Measurements from ENCODE around the gene C16orf90.

The C16orf90 gene

DNA sequence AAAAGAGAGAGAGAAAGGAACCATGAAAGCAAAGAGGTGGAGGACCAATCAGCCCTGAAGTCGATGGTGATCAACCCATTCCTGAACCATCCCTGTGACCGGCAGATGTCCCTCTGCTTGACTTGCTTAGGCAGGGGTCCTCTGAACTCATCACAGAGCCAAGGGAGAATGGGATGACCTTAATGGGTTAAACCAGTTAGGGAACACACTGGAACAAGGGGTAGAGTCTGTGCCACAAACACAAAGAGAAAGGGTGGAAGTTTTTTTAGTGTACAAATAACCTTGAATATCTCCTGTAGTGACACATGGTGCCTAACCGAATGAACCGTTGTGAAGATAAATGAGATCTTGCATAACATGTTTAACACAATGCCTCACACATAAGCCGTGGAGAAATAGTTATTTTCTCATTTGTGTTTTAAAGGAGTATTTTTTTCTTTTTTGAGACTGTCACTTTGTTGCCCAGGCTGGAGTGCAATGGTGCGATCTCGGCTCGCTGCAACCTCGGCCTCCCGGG, 40.6 kb downstream of the C16orf90 start:
- no peaks in the 10 kb centered on the region for H3K27me3 ChIP-seq (ENCODE audit: control insufficient read depth, insufficient read depth, low read length)
- no peaks in the 10 kb centered on the region for H3K36me3 ChIP-seq (ENCODE audit: control insufficient read depth, insufficient read depth, low read length)
- H3K9ac ChIP-seq (ENCODE audit: low read length): no peak overlapping the region
- no peaks in the 10 kb centered on the region for H3K9me3 ChIP-seq (ENCODE audit: control insufficient read depth, low read length)
- H3K4me1 ChIP-seq (ENCODE audit: control insufficient read depth, insufficient read depth, low read length): peaks cover 20% of the 10 kb centered on the region
- no peak overlapping the region for H3K4me3 ChIP-seq (ENCODE audit: low read length)

DNA sequence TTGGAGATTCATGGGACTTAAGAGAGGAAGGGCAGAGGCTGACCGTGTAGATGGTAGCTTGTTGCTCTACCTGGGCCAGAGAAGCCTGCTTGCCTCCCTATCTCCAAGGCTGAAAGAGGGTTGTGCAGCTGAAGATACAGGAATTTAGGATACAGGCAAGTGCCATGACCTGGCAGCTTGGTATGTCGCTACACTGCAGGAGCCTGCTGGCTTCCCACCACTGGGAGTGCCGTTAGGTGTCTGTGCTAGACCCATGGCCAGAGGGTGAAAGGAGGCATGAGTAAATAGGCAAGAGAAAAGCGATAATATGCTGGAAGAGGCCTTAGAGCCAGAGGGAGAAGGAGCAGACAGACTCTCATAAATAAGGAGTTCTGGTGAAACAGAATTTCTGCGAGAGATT, 41.2 kb downstream of the C16orf90 start:
- no peaks in the 10 kb centered on the region for H3K36me3 ChIP-seq (ENCODE audit: control insufficient read depth, insufficient read depth, low read length)
- peaks cover 16% of the 10 kb centered on the region for H3K4me1 ChIP-seq (ENCODE audit: control insufficient read depth, insufficient read depth, low read length)
- no peaks in the 10 kb centered on the region for H3K9me3 ChIP-seq (ENCODE audit: control insufficient read depth, low read length)
- no peak overlapping the region for H3K4me3 ChIP-seq (ENCODE audit: low read length)
- H3K27me3 ChIP-seq (ENCODE audit: control insufficient read depth, insufficient read depth, low read length): no peaks in the 10 kb centered on the region
- H3K9ac ChIP-seq (ENCODE audit: low read length): no peak overlapping the region

DNA sequence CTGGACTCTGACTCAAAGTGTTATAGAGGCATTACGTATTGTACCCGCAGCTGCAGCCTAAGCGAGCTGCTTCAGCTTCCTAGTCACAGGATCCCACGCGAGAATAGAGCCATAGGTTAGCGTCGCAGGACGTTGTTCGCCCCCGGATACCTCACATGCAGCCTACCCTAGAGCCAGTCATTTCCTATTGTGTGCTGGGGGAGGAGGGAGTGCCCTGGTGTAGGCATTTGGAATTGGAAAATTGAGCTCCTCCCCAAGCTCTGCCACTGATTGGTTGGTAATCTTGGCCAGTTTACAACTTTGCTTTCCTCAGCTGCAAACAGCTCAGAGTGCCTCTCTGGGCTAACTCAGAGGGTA, 51.3 kb downstream of the C16orf90 start:
- Histone ChIP-seq H3K4me3 (ENCODE audit: low read length) (peak overlapping the region; percentile 80), H3K9me3 (ENCODE audit: control insufficient read depth, low read length) (no peaks in the 10 kb centered on the region), H3K27me3 (ENCODE audit: control insufficient read depth, insufficient read depth, low read length) (no peaks in the 10 kb centered on the region)

More for the DNA sequence above, 51.3 kb downstream of the C16orf90 start:
- H3K4me1 ChIP-seq (ENCODE audit: control insufficient read depth, insufficient read depth, low read length): peaks cover 5% of the 10 kb centered on the region
- H3K9ac ChIP-seq (ENCODE audit: low read length): peak overlapping the region; percentile 76
- H3K36me3 ChIP-seq (ENCODE audit: control insufficient read depth, insufficient read depth, low read length): no peaks in the 10 kb centered on the region
